ENCODE results near the gene DGKH. TPM values are rescaled to one million over a fixed set of nuclear protein-coding genes. Genes with fewer than 3 reads are reported as not detected.

DGKH gene
- total and polyA plus RNA-seq, 10 of the 15 experiments (the other 5 are each of a cell fraction or from before 2014, with no cell fraction given) = 1.3 to 15.2 (median 7.3) TPM

GRCh38 chr13:42259515-42259914, 211.1 kb downstream of the DGKH start (continued):
- TF ChIP-seq ZBTB40 (IDR thresholded peaks at IDR 0.05; ENCODE audit: borderline replicate concordance) = no peak
- TF ChIP-seq CEBPZ (IDR thresholded peaks at IDR 0.05; ENCODE audit: low read depth, low read length) = no peak
- TF ChIP-seq CREM (IDR thresholded peaks at IDR 0.05; ENCODE audit: low read depth) = no peak
- no peak for TF ChIP-seq ZNF24 (IDR thresholded peaks at IDR 0.05)
